K562 (cell line): ENCODE measurements around the gene OLIG2. TPM values are rescaled to one million over a fixed set of nuclear protein-coding genes. Genes with fewer than 3 reads are reported as not detected.

Experiments
- ATAC-seq: fragments of 200-7000 bp; cut with Tn5 transposase; 3 replicates; pipeline ENCODE4 v1.9.1; 2020; ENCODE audit warnings: moderate library complexity
- BruUV-seq: library from RNA; stranded (reverse); fragments of 400-500 nt; replicated peaks from 2 replicates; lab custom pipeline; 2021; lab: Mats Ljungman, UMichigan
- CTCF ChIA-PET: fragments of 300-600 bp; formaldehyde crosslinking; extraction: SDS; loops from one replicate; lab custom pipeline; 2021; ENCODE audit warnings: low intra/inter-chr PET ratio; lab: Yijun Ruan, JAX
- POLR2A ChIA-PET: fragments of 300-600, 350-650 bp; sonication (Branson Sonifier 250); formaldehyde crosslinking; extraction: SDS; loops from one replicate; lab custom pipeline; 2021; ENCODE audit warnings: antibody characterized with exemption, inconsistent platforms; lab: Yijun Ruan, JAX
- DNase-seq, 4 experiments: peaks; one replicate each; pipeline versions ENCODE4 v3.0.0 to v3.0.0-alpha.2; 2011 to 2018; ENCODE audit warnings: low spot score in 3 of 4, mixed read lengths in 3 of 4; ENCODE audit errors: extremely low read depth in 1 of 4
- FAIRE-seq: peaks from 2 replicates; lab custom pipeline; 2011; peaks lifted over from hg19 to GRCh38; lab: Jason Lieb, UNC
- H2AFZ ChIP-seq: 2 replicates; pipeline ENCODE4 v1.6.0; 2011; ENCODE audit warnings: low read depth, low read length, control low read depth, inconsistent platforms
- H3K27ac ChIP-seq: fragments of 200-600 bp; 3 replicates; pipeline ENCODE4 v1.8.0; 2011; ENCODE audit warnings: low read depth, mild to moderate bottlenecking, control low read depth, inconsistent platforms, low read length, moderate library complexity, mixed read lengths; ENCODE audit errors: extremely low read depth
- H3K27me3 ChIP-seq, 2 experiments: fragments of 300-600 bp in 1 of 2; 2 replicates in 1 of 2; 3 replicates in 1 of 2; pipeline versions ENCODE4 v1.6.0 to v1.8.0; 2011; ENCODE audit warnings: inconsistent platforms in 2 of 2, low read length in 2 of 2, mild to moderate bottlenecking in 1 of 2, mixed read lengths in 1 of 2, moderate library complexity in 1 of 2; ENCODE audit not compliant: control insufficient read depth in 2 of 2, insufficient read depth in 2 of 2
- H3K36me3 ChIP-seq: fragments of 300-600 bp; 3 replicates; pipeline ENCODE4 v1.8.0; 2011; ENCODE audit warnings: mild to moderate bottlenecking, low read length, inconsistent platforms; ENCODE audit not compliant: control insufficient read depth, insufficient read depth
- H3K4me1 ChIP-seq, 2 experiments: fragments of 200-600 bp in 1 of 2; replicated peaks in 1 of 2; 2 replicates in 1 of 2; 3 replicates in 1 of 2; pipeline versions ENCODE4 v1.5.1 to v1.8.0; 2011; ENCODE audit warnings: inconsistent platforms in 2 of 2, low read length in 2 of 2, mild to moderate bottlenecking in 1 of 2, mixed read lengths in 1 of 2, moderate library complexity in 1 of 2; ENCODE audit not compliant: control insufficient read depth in 2 of 2, insufficient read depth in 2 of 2
- H3K4me2 ChIP-seq: 2 replicates; pipeline ENCODE4 v1.6.1; 2011; ENCODE audit warnings: low read length, control low read depth, inconsistent platforms, mixed read lengths; ENCODE audit not compliant: insufficient read depth
- H3K4me3 ChIP-seq: fragments of 200-600 bp; sonication (generic), shearing (Covaris generic); 2 replicates; pipeline ENCODE4 v1.5.1; 2016; ENCODE audit warnings: control low read depth, inconsistent platforms
- H3K79me2 ChIP-seq: fragments of 200-600 bp; 3 replicates; pipeline ENCODE4 v1.8.0; 2011; ENCODE audit warnings: low read length, inconsistent platforms; ENCODE audit not compliant: control insufficient read depth, insufficient read depth
- H3K9ac ChIP-seq, 2 experiments: 2 replicates each; pipeline versions ENCODE4 v1.6.0 to v1.6.1; 2011; ENCODE audit warnings: low read depth in 2 of 2, low read length in 2 of 2, control low read depth in 1 of 2, inconsistent platforms in 1 of 2, mild to moderate bottlenecking in 1 of 2, mixed read lengths in 1 of 2; ENCODE audit not compliant: insufficient read depth in 1 of 2
- H3K9me1 ChIP-seq: one replicate; pipeline ENCODE4 v1.6.0; 2011; ENCODE audit warnings: inconsistent platforms, mild to moderate bottlenecking, low read length, moderate library complexity; ENCODE audit not compliant: control insufficient read depth, insufficient read depth
- H3K9me3 ChIP-seq: replicated peaks from 2 replicates; pipeline ENCODE4 v1.5.1; 2011; ENCODE audit warnings: low read depth, low read length, inconsistent platforms; ENCODE audit not compliant: control insufficient read depth, insufficient read depth
- H4K20me1 ChIP-seq: replicated peaks from 2 replicates; pipeline ENCODE4 v1.6.1; 2011; ENCODE audit warnings: low read length, inconsistent platforms, mixed read lengths; ENCODE audit not compliant: control insufficient read depth, insufficient read depth
- E4F1 ChIP-seq: fragments of 250-450 bp; sonication (Bioruptor Pico); IDR thresholded peaks from 2 replicates; pipeline ENCODE4 v1.5.0; 2021; ENCODE audit warnings: mild to moderate bottlenecking, borderline replicate concordance
- HOXB6 ChIP-seq: fragments of 250-450 bp; sonication (Bioruptor Pico); IDR thresholded peaks from 2 replicates; pipeline ENCODE4 v1.5.1; 2022; ENCODE audit warnings: mild to moderate bottlenecking, borderline replicate concordance
- LEF1 ChIP-seq: fragments of 450-650 bp; IDR thresholded peaks from 2 replicates; pipeline ENCODE4 v1.6.1; 2016; ENCODE audit warnings: mild to moderate bottlenecking
- NFIC ChIP-seq: fragments of 450-650 bp; IDR thresholded peaks from 2 replicates; pipeline ENCODE4 v1.6.1; 2017; ENCODE audit warnings: mild to moderate bottlenecking, inconsistent platforms
- POLR2G ChIP-seq: fragments of 200-400 bp; formaldehyde crosslinking; IDR thresholded peaks from 2 replicates; pipeline ENCODE4 v1.6.1; 2017; ENCODE audit warnings: low read depth, mild to moderate bottlenecking, antibody characterized with exemption, low read length, moderate library complexity
- THRAP3 ChIP-seq: fragments of 450-650 bp; IDR thresholded peaks from 2 replicates; pipeline ENCODE4 v1.6.1; 2016; ENCODE audit warnings: mild to moderate bottlenecking, inconsistent platforms, borderline replicate concordance
- THRB ChIP-seq: fragments of 450-650 bp; formaldehyde crosslinking; conservative IDR thresholded peaks from 2 replicates; pipeline ENCODE4 v1.4.0; 2022; ENCODE audit warnings: mild to moderate bottlenecking, missing genetic modification characterization
- TSHZ1 ChIP-seq: fragments of 250-450 bp; sonication (Bioruptor Pico); IDR thresholded peaks from 2 replicates; pipeline ENCODE4 v1.4.0; 2020; ENCODE audit warnings: mild to moderate bottlenecking, moderate library complexity
- WGBS: fragments of 100-300 bp; shearing (Covaris generic); methylation state at CpG from one replicate; pipeline ENCODE4 v1.1.6; 2016; ENCODE audit warnings: low coverage, mixed read lengths; ENCODE audit not compliant: insufficient coverage; ENCODE audit errors: missing lambda C conversion rate; 5-methylcytosine and 5-hydroxymethylcytosine counted together
- in situ Hi-C: fragments of 300-500 bp; cut with MboI; formaldehyde crosslinking; loops from 4 replicates; pipeline ENCODE4 v1.15.0; 2018; ENCODE audit warnings: inconsistent platforms, mixed read lengths
- intact Hi-C: fragments of 100-400 bp; cut with micrococcal nuclease; formaldehyde crosslinking; loops from 2 replicates; pipeline ENCODE4 v1.14.2; 2022
- polyA plus RNA-seq, 8 experiments: library from polyadenylated mRNA; depleted of rRNA in 4 of 8; stranded (reverse) in 5 of 8; unstranded in 3 of 8; fragments of >200 nt; fragmentation: Nextera tagmentation in 2 of 8; fragmentation: Illumina TruSeq in 1 of 8; extraction: Ambion mirVana in 2 of 8; extraction: Trizol in 1 of 8; gene quantifications; 2 replicates each; pipeline versions ENCODE4 v1.2.1 to v1.2.3, GENCODE V29; 2011 to 2014; ENCODE audit warnings: inconsistent platforms in 1 of 8, missing spikeins in 1 of 8
- total RNA-seq, 7 experiments: library from RNA; depleted of rRNA in 6 of 7; stranded (reverse); fragments of >200 nt in 6 of 7; fragmentation: Illumina TruSeq in 2 of 7; extraction: Trizol in 2 of 7; gene quantifications; 2 replicates each; pipeline versions ENCODE4 v1.2.1 to v1.2.3, GENCODE V29; 2011 to 2021; ENCODE audit warnings: low replicate concordance in 1 of 7
- TF ChIP-seq, protein P1 (sequence below): fragments of 450-650 bp; IDR thresholded peaks from 2 replicates; pipeline ENCODE4 v1.6.1; 2017; ENCODE audit warnings: antibody characterized with exemption, mild to moderate bottlenecking

Gene OLIG2
- total and polyA plus RNA-seq, 9 of the 15 experiments (the other 6 are each of a cell fraction or from before 2014, with no cell fraction given): not detected

GRCh38 chr21:32979598-32980268 is 46.0 kb upstream of the OLIG2 start:
- H3K27me3 ChIP-seq: peaks cover 34 to 43% of the 10 kb centered on the region in 2 experiments
- POLR2A ChIA-PET: no interaction called here
- TF ChIP-seq THRB (CRISPR knock-in tag) (0 out of 2 replicates have a peak, but pooled peaks have one; percentile 38), POLR2G (no peak), NFIC (peak; percentile 68), LEF1 (no peak), HOXB6 (CRISPR knock-in tag) (no peak), THRAP3 (no peak), TSHZ1 (CRISPR knock-in tag) (no peak), E4F1 (CRISPR knock-in tag) (no peak)
- TF ChIP-seq, protein P1, sequence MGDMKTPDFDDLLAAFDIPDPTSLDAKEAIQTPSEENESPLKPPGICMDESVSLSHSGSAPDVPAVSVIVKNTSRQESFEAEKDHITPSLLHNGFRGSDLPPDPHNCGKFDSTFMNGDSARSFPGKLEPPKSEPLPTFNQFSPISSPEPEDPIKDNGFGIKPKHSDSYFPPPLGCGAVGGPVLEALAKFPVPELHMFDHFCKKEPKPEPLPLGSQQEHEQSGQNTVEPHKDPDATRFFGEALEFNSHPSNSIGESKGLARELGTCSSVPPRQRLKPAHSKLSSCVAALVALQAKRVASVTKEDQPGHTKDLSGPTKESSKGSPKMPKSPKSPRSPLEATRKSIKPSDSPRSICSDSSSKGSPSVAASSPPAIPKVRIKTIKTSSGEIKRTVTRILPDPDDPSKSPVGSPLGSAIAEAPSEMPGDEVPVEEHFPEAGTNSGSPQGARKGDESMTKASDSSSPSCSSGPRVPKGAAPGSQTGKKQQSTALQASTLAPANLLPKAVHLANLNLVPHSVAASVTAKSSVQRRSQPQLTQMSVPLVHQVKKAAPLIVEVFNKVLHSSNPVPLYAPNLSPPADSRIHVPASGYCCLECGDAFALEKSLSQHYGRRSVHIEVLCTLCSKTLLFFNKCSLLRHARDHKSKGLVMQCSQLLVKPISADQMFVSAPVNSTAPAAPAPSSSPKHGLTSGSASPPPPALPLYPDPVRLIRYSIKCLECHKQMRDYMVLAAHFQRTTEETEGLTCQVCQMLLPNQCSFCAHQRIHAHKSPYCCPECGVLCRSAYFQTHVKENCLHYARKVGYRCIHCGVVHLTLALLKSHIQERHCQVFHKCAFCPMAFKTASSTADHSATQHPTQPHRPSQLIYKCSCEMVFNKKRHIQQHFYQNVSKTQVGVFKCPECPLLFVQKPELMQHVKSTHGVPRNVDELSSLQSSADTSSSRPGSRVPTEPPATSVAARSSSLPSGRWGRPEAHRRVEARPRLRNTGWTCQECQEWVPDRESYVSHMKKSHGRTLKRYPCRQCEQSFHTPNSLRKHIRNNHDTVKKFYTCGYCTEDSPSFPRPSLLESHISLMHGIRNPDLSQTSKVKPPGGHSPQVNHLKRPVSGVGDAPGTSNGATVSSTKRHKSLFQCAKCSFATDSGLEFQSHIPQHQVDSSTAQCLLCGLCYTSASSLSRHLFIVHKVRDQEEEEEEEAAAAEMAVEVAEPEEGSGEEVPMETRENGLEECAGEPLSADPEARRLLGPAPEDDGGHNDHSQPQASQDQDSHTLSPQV: no peak

More at GRCh38 chr21:32979598-32980268, 46.0 kb upstream of the OLIG2 start:
- no TSS peak for BruUV-seq
- H3K27ac ChIP-seq: no peak overlapping the region
- CTCF ChIA-PET: no interaction called here
- H3K9me3 ChIP-seq: no peaks in the 10 kb centered on the region
- H3K4me2 ChIP-seq: no peak overlapping the region
- DNase-seq: no peak
- no peaks in the 10 kb centered on the region for H3K4me1 ChIP-seq
- no peaks in the 10 kb centered on the region for H4K20me1 ChIP-seq
- intact Hi-C loops (no loop called here), in situ Hi-C loops (no loop called here)
- H3K9ac ChIP-seq: no peak overlapping the region
- 0% methylated on average over 2 of the region's 2 CpGs for WGBS
- no peak for ATAC-seq
- H3K79me2 ChIP-seq: no peaks in the 10 kb centered on the region
- no peak for FAIRE-seq
- no peaks in the 10 kb centered on the region for H3K9me1 ChIP-seq
- H3K36me3 ChIP-seq: no peaks in the 10 kb centered on the region
- no peak overlapping the region for H3K4me3 ChIP-seq
- no peak overlapping the region for H2AFZ ChIP-seq
